Ramos (cell line): ENCODE results near the gene STRN.
"Not testable (repeated sequence)": the region's sequence is repeated elsewhere in the genome, so short reads cannot be mapped to it uniquely, and the experiment has no call there.

ENCODE experiments used
- in situ Hi-C: fragments of 300-500 bp; cut with MboI; formaldehyde crosslinking; loops from one replicate; pipeline ENCODE4 v1.14.3; 2022; ENCODE audit warnings: low sequenced_read_pairs; ENCODE audit not compliant: unreplicated experiment

STRN gene

DNA sequence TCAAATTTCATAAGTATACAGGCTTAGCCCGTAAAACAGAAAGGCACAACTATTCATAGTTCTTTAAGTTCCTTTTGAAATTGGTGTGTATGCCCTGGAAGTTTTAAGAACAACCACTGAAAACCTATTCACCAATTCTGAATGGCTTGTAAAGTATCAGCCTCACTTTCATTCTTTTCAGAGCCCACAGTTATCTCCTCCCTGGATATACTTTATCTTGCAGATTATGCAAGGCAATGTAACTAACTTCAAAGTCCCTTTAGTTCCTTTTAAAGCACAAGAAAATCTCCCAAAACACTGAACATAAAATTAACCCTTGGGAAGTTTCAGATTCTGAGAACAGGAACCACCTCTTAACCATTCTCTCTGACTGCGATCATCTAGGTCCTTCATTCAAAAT, 1.1 kb downstream of the STRN start:
- in situ Hi-C loops = no loop called here

DNA sequence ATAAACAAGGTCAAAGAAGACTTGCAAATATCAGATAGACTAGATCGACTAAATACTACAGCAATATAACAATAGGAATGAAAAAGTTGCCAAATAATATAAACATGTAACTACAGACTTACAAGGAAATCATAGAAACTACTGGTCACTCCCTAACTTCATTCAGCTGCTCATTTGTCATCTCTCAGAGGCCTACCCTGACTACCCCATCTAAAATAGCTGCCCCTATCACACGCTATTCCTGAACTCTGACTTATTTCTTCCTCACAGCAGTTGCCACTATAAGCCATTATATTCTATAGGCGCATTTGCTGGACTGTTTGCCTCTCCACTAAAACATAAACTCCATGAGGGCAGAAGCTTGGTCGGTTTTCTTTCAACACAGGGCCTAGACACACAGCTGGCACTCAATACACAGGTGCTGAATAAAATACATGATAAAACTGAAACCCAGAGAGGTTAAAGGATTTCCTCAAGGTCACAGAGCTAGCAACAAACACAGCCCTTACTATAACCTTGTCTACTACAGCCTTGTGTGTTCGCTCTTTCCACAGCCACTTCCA, 1.8 kb downstream of the STRN start:
- in situ Hi-C loops = no loop called here

DNA sequence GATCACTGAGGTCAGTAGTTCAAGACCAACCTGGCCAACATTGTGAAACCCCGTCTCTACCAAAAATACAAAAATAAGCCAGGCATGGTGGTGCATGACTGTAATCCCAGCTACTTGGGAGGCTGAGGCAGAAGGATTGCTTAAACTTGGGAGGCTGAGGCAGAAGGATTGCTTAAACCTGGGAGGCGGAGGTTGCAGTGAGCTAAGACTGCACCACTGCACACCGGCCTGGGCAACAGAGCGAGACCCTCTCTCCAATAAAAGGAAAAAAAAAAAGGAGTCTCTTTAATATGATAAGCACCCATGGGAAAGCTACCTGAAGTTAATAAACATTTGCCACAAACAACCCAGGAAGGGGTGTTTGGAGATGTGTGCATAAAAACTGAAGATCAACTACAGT, 2.6 kb downstream of the STRN start:
- in situ Hi-C loops = no loop called here

DNA sequence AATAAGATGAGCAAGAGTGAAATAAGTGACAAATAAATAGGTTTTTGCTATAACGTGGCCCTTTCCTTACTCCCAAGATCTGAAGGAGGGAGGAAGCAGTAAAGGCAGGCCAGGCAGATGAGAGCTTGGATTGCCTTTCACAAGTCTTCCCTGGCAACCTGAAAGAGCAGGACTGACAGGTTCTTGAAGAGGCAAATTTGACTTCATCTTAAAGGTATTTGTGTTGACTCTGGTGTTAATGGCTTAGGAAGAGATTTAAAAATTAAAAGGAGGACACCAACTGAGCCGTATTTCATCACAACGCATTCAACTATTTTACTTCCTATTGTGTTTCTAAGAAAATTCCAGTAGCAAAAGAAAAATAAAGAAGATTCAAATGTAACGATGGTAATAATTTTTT, 3.2 kb downstream of the STRN start:
- in situ Hi-C loops = no loop called here

DNA sequence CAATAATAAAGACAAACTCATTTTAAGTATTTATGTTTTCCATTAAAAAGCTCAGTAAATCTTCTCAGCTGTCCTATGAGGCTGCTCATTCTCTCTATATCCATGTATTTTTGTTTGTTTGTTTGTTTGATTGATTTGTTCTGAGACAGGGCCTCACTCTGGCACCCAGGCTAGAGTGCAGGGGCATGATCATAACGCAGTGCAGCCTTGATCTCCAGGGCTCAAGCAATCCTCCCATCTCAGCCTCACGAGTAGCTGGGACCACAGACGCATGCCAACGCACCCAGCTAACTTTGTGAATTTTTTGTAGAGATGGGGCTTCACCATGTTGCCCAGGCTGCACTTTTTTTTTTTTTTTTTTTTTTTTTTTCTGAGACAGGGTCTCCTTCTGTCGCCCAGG, 5.6 kb downstream of the STRN start:
- in situ Hi-C loops = no loop called here

DNA sequence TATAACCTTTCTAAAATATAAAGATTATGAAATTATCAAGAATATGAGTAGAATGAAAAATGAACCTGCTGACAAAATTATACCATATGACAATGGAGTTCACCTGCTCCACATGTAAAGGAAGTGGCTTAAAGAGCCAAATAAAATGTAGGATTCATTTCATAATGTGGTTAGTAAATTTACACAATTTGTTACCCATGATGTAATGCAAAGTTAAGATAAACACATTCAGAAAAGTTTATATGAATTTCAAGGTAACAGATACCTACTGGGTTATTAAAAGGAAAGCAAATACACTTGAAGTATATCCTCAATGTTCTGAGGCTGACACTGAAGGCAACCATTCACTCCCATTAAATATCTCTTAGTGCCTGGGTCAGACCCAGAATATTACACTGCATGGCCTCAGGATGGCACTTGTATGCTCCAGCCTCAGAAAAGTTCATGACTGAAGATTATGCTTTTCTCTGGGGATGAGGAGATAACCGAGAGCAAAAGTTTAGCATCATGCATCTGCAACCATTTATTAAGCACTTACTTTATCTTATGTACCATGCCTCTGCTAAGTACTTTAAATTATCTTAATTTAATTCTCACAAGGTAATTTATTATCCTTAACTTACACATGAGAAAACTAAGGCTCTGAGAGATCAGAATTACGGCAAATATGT, 6.2 kb downstream of the STRN start:
- in situ Hi-C loops = no loop called here

DNA sequence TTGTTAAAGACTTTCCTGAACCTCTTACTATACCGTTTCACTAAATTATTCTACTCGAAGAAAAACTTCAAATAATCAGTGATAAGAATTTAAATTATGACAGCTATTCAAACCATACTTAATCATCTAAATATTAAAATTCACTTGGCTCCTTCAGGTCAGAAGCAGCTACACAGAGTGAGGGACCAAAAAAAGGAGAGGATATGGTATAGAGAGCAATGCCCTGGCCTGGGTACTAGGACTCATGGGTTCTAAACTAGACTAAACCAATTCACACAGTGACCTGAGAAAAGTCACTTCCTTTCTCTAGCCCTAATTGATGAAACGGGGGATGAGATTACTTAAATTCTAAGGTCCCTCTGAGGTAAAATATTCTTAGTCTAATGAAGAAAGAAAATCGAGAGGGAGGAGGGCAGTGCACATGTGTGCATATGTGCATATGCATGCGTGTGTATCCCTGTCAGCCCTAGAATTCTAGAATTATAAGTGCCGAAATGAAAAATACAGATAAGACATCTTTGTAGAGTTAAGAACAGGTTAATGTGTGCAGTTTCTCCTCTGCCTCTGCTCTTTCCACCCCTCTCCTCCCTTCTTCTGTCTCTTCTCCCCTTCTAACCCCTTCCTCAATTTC, 11.2 kb downstream of the STRN start:
- in situ Hi-C loops = no loop called here

DNA sequence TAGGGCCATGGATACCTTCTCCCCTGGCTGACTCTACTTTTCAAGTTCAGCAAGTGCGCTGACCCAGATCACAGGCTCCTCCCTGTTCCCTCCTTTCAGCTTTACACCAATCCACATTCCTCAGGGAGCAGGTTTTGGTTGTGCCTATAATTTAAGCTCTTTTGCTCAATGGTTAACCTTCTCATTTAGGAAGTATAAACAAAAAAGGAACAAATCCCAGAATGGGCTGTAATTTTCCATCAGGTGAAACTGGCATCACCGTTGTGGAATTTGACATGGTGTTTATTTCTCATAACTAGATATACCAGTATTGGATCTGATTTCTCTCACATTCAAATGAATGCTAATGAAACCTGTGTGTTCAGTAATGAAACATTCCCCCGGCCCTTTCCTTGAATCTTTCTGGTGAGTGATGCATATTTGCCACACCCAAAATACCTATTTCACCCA, 13.6 kb downstream of the STRN start:
- in situ Hi-C loops = no loop called here

DNA sequence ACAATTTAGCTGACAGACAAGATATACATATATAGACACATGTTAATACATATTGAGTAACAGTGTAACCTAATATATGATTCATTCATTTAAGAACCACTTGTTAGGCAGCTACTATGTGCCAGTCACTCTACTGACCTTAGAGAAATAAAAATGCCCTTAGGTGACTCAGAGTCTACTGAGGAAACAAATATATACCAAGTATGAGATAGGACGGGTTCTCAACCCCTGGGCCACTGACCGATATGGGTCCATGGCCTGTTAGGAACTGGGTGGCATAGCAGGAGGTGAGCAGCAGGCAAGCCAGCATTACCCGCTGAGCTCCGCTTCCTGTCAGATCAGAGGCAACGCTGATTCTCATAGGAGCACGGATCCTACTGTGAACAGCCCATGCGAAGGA, 14.8 kb downstream of the STRN start:
- in situ Hi-C loops = no loop called here

DNA sequence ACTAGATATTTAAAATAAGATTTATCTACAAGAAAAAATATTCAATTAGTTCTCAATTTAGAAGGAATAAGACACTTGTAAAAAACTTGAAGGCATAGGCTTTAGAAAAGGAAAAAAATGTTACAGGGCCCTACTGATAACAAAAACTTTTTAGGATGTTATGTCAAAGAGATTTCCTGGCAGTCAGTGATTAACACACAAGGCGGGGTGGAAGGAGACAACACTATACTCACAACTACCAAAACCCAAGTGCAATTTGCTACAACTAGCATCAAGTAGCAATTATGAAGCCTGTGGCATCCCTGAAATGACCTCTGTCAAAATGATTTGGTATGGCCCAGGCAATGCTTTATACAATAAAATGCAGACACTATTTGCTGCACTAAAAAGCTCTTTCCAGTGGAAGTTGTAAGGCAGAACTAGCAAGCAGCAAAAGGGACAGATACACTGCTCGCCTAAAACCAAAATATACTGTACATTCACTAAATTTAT, 15.3 kb downstream of the STRN start:
- in situ Hi-C loops = no loop called here

DNA sequence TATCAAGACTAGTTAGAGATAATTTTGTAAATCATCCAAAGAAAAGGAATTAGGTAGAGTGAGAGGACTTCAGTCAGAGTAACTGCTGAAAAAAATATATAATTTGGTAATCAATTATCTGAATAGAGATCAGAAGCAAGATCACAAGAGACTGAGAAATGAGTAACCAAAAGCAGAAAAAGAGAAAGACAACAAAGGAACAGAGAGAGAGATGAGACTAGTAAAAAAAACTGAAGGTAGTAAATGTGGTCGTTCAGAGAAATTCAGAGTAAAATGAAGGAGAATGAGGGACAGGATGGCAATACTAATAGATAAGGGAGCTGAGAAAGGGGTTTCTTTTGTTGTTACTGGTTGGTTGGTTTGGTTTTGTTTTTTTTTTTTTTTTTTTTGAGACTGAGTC, 16.5 kb downstream of the STRN start:
- in situ Hi-C loops = no loop called here

DNA sequence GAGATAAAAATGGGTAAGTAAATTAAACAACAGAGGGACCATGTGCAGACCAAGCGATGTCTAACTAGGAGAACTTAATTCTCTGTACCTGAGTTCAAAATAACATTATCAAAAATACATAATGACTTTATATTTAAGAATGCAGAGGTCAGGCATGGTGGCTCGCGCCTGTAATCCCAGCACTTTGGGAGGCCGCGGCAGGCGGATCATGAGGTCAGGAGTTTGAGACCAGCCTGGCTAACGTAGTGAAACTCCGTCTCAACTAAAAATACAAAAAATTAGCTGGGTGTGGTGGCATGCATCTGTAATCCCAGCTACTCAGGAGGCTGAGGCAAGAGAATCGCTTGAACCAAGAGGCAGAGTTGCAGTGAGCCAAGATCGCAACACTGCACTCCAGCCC, 21.1 kb downstream of the STRN start:
- in situ Hi-C loops = not testable (repeated sequence)

DNA sequence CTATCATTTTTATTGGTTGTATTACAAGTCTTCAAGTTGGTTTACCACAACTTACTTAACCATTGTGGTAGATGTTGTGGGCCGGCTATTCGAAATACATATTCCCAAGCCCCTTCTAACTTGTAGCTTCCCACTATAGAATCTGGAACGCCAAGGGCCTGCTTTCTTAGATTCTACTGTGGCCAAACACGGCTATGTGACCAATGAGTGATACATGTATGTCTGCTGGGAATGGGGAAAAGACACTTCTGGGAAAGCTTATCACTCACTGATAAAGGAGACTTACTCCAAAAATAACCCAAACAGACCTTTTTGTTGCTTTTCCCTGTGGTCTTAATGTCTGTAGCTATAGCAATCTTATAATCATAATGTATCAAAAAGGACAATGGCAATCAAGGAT, 24.5 kb downstream of the STRN start:
- in situ Hi-C loops = no loop called here

DNA sequence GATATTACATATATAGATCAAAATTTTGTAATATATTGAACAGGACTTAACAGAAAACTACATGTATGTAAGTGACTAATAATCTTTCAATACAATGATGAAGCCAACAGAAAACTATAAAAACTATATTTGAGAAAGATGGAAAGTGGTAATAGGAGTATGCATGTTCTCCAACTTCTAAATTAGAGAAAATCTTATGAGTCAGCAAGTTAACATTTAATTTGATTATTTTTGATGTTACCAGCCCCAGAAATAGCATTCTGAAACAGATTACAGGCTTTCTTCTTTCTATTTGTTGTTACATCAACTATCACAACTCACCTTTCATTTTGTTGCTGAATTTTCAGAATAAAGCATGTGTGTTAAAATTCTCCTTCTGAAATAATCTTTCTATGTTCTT, 29.8 kb downstream of the STRN start:
- in situ Hi-C loops = not testable (repeated sequence)

DNA sequence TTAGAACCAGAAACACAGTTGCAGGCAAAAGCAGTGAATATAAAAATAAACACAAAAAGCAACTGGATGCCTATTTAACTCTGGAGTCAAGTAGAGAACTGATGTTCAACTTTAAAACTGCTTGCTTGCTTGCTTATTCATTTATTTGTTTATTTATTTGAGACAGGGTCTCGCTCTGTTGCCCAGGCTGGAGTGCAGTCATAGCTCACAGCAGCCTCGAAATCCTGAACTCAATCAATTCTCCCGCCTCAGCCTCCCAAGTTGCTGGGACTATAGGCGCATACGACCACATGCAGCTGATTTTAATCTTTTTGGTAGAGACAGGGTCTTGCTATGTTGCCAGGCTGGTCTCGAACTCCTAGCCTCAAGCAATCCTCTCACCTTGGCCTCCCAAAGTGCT, 34.6 kb downstream of the STRN start:
- in situ Hi-C loops = not testable (repeated sequence)

DNA sequence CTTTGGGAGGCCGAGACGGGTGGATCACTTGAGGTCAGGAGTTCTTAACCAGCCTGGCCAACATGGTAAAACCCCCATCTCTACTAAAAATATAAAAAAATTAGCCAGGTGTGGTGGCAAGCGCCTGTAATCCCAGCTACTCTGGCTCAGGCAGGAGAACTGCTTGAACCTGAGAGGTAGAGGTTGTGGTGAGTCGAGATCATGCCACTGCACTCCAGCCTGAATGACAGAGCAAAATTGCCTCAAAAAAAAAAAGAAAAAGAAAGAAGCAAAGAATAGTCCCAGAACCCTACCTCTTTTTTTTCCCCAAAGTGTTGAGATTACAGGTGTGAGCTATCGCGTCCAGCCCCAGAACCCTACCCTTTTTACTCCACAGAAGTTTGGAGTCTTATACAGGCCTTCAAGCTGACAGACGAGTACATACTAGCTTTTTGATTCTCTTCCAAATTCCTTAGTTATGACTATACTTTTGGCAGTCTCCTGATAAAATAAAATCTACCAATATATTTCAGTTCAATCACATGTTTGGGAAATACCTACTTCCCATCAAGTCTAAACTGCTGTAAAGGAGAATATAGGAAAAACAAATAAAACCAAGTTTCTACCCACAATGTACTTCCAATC, 35.4 kb downstream of the STRN start:
- in situ Hi-C loops = not testable (repeated sequence)

DNA sequence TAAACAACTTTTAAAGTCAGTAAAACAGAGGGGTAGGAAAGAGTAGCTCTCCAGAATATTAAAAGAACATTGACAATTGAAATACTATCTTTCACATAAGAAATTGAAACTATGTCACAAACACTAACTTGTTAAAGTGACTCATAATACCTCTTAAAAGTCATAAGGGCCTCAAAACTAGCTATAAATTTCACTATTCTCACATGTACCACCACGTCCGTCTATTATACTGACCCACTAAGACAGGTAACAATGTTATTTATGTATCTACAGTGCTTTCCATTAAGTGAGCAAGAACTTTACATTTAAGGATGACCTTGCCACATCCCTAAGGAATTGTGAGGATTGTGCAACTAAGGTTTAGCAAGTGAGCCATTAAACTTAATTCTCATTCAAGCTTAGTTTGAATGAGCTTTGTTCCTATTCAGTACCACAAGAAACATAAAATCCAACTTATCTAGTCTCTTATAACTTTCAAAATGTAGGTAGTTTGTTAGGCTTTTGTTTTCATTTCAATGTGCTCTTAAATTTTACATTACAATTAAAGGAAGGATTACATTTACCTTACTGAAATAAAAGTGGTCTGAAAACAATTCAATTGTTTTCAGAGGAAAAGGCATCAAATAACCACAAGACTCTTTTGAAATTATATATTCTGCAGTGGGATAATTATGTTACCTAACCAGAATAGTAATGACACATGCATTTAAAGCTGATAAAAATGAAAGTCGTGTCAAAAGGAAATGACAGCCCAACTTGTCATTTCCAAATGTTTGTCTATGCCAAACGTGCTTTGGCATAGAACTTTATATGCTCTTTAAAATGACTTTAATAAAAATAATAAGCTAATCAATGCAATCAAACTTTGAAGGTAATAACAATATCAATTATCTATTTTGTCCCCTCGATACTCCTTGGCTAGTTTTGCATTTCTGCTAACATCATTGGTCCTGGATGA, 39.9 kb downstream of the STRN start:
- in situ Hi-C loops = not testable (repeated sequence)

DNA sequence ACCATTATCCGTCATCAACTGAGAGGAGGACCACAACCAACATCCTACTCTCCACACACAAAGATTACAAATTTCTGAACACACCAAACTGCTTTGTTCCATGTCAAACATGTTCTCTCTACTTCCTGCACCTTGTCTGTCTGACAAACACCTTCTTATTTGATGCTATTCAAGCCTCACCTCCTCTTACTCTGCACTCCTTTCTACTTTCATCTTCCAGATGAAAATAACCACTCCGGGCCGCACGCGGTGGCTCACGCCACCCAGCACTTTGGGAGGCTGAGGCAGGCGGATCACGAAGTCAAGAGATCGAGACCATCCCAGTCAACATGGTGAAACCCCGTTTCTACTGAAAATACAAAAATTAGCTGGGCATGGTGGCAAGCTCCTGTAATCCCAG, 43.7 kb downstream of the STRN start:
- in situ Hi-C loops = not testable (repeated sequence)

DNA sequence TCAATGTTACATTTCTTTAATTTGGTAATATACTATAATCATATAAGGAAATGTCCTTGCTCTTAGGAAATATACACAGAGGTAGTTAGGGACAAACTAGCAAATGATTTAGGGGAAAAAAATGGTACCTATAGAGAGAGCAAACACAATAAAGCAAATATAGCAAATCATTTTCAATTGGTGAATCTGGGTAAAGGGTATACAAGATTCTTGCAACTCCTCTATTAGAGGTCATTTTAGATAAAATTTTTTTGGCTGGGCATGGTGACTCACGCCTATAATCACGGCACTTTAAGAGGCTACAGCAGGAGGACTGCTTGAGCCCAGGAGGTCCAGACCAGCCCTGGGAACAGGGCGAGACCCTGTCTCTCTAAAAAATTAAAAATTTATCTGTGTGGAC, 44.4 kb downstream of the STRN start:
- in situ Hi-C loops = no loop called here
